ENCODE measurements around the gene ZNF365.
"Not testable (repeated sequence)": the region's sequence is repeated elsewhere in the genome, so short reads cannot be mapped to it uniquely, and the experiment has no call there.

Gene ZNF365

DNA sequence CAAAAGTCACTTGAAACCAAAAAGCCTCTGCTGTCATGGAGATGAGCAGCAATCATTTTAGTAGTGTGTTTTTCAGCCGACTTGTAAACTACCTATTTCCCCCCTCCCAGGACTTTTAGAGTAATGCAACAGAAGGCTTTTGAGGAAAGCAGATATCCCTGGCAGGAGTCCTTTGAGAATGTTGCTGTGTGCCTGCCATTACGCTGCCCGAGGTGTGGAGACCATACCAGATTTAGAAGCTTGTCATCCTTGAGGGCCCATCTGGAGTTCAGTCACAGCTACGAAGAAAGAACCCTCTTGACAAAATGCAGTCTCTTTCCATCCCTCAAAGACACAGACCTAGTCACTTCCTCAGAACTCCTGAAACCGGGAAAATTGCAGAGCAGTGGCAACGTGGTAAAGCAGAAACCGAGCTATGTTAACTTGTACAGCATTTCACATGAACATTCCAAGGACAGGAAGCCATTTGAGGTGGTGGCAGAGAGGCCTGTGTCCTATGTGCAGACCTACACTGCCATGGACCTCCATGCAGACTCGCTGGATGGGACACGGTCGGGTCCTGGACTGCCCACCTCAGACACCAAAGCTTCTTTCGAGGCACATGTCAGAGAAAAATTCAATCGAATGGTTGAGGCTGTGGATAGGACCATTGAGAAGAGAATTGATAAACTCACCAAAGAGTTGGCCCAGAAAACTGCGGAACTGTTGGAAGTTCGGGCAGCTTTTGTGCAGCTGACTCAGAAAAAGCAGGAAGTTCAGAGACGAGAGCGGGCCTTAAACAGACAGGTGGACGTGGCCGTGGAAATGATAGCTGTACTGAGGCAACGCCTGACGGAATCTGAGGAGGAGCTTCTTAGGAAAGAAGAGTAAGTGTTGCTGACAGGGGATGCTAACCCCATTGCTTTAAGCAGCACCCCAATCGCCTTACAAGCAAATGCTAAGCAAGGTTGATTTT is 2.2 kb downstream of the ZNF365 start:
- no peak for DNase-seq (ENCODE audit: low read depth)
- H3K4me3 ChIP-seq (ENCODE audit: low read depth, low read length): no peak overlapping the region
- TF ChIP-seq, protein P1, sequence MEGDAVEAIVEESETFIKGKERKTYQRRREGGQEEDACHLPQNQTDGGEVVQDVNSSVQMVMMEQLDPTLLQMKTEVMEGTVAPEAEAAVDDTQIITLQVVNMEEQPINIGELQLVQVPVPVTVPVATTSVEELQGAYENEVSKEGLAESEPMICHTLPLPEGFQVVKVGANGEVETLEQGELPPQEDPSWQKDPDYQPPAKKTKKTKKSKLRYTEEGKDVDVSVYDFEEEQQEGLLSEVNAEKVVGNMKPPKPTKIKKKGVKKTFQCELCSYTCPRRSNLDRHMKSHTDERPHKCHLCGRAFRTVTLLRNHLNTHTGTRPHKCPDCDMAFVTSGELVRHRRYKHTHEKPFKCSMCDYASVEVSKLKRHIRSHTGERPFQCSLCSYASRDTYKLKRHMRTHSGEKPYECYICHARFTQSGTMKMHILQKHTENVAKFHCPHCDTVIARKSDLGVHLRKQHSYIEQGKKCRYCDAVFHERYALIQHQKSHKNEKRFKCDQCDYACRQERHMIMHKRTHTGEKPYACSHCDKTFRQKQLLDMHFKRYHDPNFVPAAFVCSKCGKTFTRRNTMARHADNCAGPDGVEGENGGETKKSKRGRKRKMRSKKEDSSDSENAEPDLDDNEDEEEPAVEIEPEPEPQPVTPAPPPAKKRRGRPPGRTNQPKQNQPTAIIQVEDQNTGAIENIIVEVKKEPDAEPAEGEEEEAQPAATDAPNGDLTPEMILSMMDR (IDR thresholded peaks at IDR 0.05; ENCODE audit: low read depth, low read length, missing control alignments): no peak
- in situ Hi-C loops (cut with HindIII; ENCODE audit: low sequenced_read_pairs): loop anchor here (10.0 kb wide), 1 partner anchor 632 kb away; no protein-coding TSS in a partner anchor

DNA sequence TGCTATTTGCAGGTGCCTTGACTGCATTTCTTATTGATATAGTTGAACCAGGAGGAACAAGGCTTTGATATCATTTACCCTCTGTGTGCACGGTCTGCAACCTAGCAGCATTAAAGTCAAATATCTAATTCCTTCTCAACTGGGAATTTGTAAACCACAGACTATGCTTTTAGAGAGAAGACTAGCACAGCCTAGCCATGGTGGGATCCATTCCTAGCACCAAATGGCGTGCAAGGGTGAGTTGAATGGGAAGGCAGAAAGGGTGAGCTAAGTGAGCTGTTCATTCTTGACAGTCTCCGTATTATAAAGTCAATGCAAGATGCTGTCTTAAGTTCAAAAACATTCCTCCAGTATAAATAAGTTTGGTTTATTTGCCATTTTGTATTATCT is 2.9 kb downstream of the ZNF365 start:
- no peak for DNase-seq (ENCODE audit: low read depth)
- TF ChIP-seq, protein P1 (IDR thresholded peaks at IDR 0.05; ENCODE audit: low read depth, low read length, missing control alignments): no peak
- in situ Hi-C loops (cut with HindIII; ENCODE audit: low sequenced_read_pairs): loop anchor here (10.0 kb wide), 1 partner anchor 632 kb away; no protein-coding TSS in a partner anchor
- no peak overlapping the region for H3K4me3 ChIP-seq (ENCODE audit: low read depth, low read length)

DNA sequence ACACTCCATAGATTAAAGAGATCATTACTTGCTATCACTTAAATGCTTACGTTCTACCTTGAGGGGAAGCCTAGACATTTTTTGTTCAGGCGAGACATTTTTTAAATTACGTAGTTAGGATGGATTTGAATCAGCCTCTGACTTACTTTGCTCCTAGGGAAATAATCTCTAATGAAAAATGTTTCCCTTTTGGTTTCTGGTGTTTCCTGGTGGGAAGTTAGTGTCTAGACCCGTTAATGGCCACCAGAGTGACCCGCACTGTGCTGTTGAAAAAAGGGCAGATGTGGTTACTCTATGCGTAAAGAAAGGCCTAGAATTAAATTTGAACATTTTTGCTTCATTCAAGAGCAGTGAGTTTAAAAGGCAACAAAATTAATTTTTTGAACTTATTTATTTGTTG is 3.8 kb downstream of the ZNF365 start:
- DNase-seq (ENCODE audit: low read depth): no peak
- in situ Hi-C loops (cut with HindIII; ENCODE audit: low sequenced_read_pairs): loop anchor here (10.0 kb wide), 1 partner anchor 633 kb away; no protein-coding TSS in a partner anchor
- no peak overlapping the region for H3K4me3 ChIP-seq (ENCODE audit: low read depth, low read length)
- TF ChIP-seq, protein P1 (IDR thresholded peaks at IDR 0.05; ENCODE audit: low read depth, low read length, missing control alignments): no peak

DNA sequence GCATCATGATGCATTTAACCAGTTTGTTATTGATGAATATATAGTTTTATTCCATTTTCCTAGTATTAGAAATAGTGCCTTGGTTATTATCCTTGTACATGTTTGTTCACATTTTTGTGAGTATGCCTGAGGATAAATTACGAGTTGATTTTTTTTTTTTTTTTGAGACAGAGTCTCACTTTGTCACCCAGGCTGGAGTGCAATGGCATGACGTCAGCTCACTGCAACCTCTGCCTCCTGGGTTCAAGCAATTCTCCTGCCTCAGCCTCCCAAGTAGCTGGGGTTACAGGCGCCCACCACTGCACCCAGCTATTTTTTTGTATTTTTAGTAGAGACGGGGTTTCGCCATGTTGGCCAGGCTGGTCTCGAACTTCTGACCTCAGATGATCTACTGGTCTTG is 4.7 kb downstream of the ZNF365 start:
- H3K4me3 ChIP-seq (ENCODE audit: low read depth, low read length); DNase-seq (ENCODE audit: low read depth): not testable (repeated sequence)
- in situ Hi-C loops (cut with HindIII; ENCODE audit: low sequenced_read_pairs): loop anchor here (10.0 kb wide), 1 partner anchor 634 kb away; no protein-coding TSS in a partner anchor

DNA sequence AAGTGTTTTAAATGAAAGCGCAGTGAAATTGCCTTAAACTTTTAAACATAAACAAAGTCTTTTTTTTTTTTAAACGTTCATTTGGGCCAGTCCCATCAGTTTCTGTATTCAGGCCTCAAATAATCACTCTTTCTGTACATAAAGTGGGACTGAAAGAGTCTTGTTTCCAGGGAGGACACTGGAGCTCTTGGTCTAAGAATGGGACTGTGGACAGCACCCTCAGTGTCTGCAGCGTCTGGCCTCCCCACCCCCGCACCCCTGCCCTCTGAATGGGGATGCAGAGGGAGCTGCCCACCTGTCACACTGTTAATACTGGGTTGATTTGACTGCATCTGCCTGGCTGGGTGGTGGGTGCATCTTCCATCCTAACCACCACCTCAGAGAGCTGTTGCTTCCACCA is 5.2 kb downstream of the ZNF365 start:
- in situ Hi-C loops (cut with HindIII; ENCODE audit: low sequenced_read_pairs): loop anchor here (10.0 kb wide), 1 partner anchor 635 kb away; no protein-coding TSS in a partner anchor
- DNase-seq (ENCODE audit: low read depth): no peak
- H3K4me3 ChIP-seq (ENCODE audit: low read depth, low read length): no peak overlapping the region
- TF ChIP-seq, protein P1 (IDR thresholded peaks at IDR 0.05; ENCODE audit: low read depth, low read length, missing control alignments): no peak

DNA sequence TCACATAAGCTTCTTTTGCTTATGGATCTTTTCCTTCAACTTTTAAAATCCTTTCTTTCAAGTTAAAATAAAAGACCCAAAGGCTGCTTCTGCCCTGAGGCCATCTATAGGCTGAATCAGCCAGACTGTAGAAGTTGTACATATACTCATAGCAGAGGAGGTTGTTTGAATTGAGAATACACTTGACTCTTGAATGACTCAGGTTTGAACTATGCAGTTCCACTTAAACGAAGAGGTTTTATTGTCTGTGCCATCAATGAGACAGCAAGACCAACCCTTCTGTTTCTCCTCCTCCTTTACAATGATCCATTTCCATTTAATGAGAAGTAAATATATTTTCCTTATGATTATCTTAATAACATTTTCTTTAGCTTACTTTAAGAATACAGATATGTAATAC is 5.8 kb downstream of the ZNF365 start:
- DNase-seq (ENCODE audit: low read depth): peak; percentile 24
- H3K4me3 ChIP-seq (ENCODE audit: low read depth, low read length): no peak overlapping the region
- in situ Hi-C loops (cut with HindIII; ENCODE audit: low sequenced_read_pairs): no loop called here
- TF ChIP-seq, protein P1 (IDR thresholded peaks at IDR 0.05; ENCODE audit: low read depth, low read length, missing control alignments): no peak

Data from astrocyte of the cerebellum (primary cell).